GM23338 (cell line): ENCODE data around the gene FAM78A. TPM values are rescaled to one million over a fixed set of nuclear protein-coding genes. Genes with fewer than 3 reads are reported as not detected.

ENCODE experiments used
- CREB1 ChIP-seq: fragments of 250-450 bp; sonication (Bioruptor Pico); IDR thresholded peaks from 2 replicates; pipeline ENCODE4 v1.5.0; 2020; ENCODE audit warnings: low read depth, mild to moderate bottlenecking, moderate library complexity
- EZH2phosphoT487 ChIP-seq: fragments of 200-600 bp; sonication (generic); IDR thresholded peaks from one replicate; pipeline ENCODE4 v1.8.1; 2018; ENCODE audit warnings: antibody characterized with exemption; ENCODE audit not compliant: unreplicated experiment
- JUNB ChIP-seq: IDR thresholded peaks from one replicate; pipeline ENCODE4 v1.6.1; 2016; ENCODE audit warnings: antibody characterized with exemption; ENCODE audit not compliant: unreplicated experiment
- REST ChIP-seq: IDR thresholded peaks from one replicate; pipeline ENCODE4 v1.6.1; 2018; ENCODE audit warnings: antibody characterized with exemption; ENCODE audit not compliant: unreplicated experiment
- STAT1 ChIP-seq: IDR thresholded peaks from one replicate; pipeline ENCODE4 v1.6.1; 2016; ENCODE audit warnings: antibody characterized with exemption; ENCODE audit not compliant: unreplicated experiment
- ZNF331 ChIP-seq: fragments of 250-450 bp; sonication (Bioruptor Pico); IDR thresholded peaks from 2 replicates; pipeline ENCODE4 v1.5.0; 2020; ENCODE audit warnings: low read depth, mild to moderate bottlenecking, moderate library complexity
- ZNF462 ChIP-seq: fragments of 250-450 bp; sonication (Bioruptor Pico); IDR thresholded peaks from 2 replicates; pipeline ENCODE4 v1.5.0; 2020; ENCODE audit warnings: mild to moderate bottlenecking, moderate library complexity
- polyA plus RNA-seq: library from polyadenylated mRNA; unstranded; fragments of >200 nt; fragmentation: Nextera tagmentation; extraction: Ambion mirVana; gene quantifications from 2 replicates; pipeline ENCODE4 v1.2.1, GENCODE V29; 2016
- total RNA-seq: library from RNA; depleted of rRNA; stranded (reverse); fragments of >200 nt; shearing (Covaris generic); gene quantifications from 2 replicates; pipeline ENCODE4 v1.2.3, GENCODE V29; 2014

The FAM78A gene
- total and polyA plus RNA-seq, 2 experiments from 2014 or later: 0.57 to 2.1 TPM

- TF ChIP-seq ZNF462 (CRISPR knock-in tag): no peak
- TF ChIP-seq ZNF331 (CRISPR knock-in tag): no peak
- TF ChIP-seq CREB1 (CRISPR knock-in tag): no peak
- no peak for TF ChIP-seq STAT1
- TF ChIP-seq REST: no peak
- no peak for TF ChIP-seq JUNB
- no peak for TF ChIP-seq EZH2phosphoT487
These were observed 13.9 kb upstream of the FAM78A start (continued) for GRCh38 chr9:131290036-131290766.
